ENCODE measurements around the gene SMAD5.

The SMAD5 gene

GRCh38 chr5:136230176-136230575, 97.5 kb downstream of the SMAD5 start:
- no peak overlapping the region for H3K27ac ChIP-seq
- H3K27me3 ChIP-seq (ENCODE audit: insufficient read depth, low read depth, severe bottlenecking): no peaks in the 10 kb centered on the region
- no peak for TF ChIP-seq CTCF (IDR thresholded peaks at IDR 0.05; ENCODE audit: low read depth, low read length)

GRCh38 chr5:136232316-136232715, 99.7 kb downstream of the SMAD5 start:
- H3K4me3 ChIP-seq (ENCODE audit: low read depth, low read length): no peak overlapping the region
- DNase-seq: no peak
- TF ChIP-seq CTCF (IDR thresholded peaks at IDR 0.05; ENCODE audit: low read depth, low read length): no peak

More at GRCh38 chr5:136230176-136230575, 97.5 kb downstream of the SMAD5 start:
- H3K36me3 ChIP-seq: no peaks in the 10 kb centered on the region
- no peak for DNase-seq
- H3K4me3 ChIP-seq (ENCODE audit: low read depth, low read length): no peak overlapping the region
- H3K9me3 ChIP-seq (ENCODE audit: severe bottlenecking): no peaks in the 10 kb centered on the region

More at GRCh38 chr5:136232316-136232715, 99.7 kb downstream of the SMAD5 start:
- Histone ChIP-seq H3K27me3 (ENCODE audit: insufficient read depth, low read depth, severe bottlenecking) (no peaks in the 10 kb centered on the region), H3K27ac (no peak overlapping the region), H3K36me3 (no peaks in the 10 kb centered on the region), H3K9me3 (ENCODE audit: severe bottlenecking) (no peaks in the 10 kb centered on the region)
